Epithelial cell of esophagus (primary cell): ENCODE measurements around the gene TUNAR.

Experiments
- DNase-seq: peaks from one replicate; pipeline ENCODE4 v3.0.0; 2010; ENCODE audit warnings: low read depth
- H3K4me3 ChIP-seq: 2 replicates; pipeline ENCODE4 v1.5.1; 2011; ENCODE audit warnings: mild to moderate bottlenecking, low read length, control low read depth
- CTCF ChIP-seq: IDR thresholded peaks from 2 replicates; pipeline ENCODE4 v1.5.1; 2011; ENCODE audit warnings: low read depth, mild to moderate bottlenecking, low read length, control low read depth, inconsistent platforms; ENCODE audit not compliant: insufficient read depth; ENCODE audit errors: missing control alignments

The TUNAR gene

DNA sequence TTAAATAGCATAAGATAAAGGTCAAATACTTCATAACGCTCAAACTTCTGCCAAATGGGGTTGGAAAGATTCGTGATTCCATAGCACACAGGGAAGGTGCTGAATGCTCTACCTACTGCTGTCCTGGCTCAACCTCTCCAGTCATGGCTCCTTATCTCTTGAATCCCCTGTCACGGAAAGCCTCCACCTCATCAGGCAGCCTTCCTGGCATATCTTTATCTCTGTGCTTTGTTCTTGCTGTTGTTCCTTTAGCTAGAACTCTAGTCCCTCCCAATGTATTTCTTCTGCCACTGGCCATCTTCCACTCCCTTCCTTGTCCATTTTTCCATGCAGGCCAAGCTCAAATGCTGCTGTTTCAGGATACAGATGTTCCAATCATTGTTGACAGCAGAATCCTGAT is 26.9 kb upstream of the TUNAR start:
- DNase-seq: no peak
- H3K4me3 ChIP-seq: no peak overlapping the region
- TF ChIP-seq CTCF: no peak

- no peak overlapping the region for H3K4me3 ChIP-seq
- no peak for TF ChIP-seq CTCF
- DNase-seq: no peak
Observed at GRCh38 chr14:95850429-95850828, 26.2 kb upstream of the TUNAR start.

DNA sequence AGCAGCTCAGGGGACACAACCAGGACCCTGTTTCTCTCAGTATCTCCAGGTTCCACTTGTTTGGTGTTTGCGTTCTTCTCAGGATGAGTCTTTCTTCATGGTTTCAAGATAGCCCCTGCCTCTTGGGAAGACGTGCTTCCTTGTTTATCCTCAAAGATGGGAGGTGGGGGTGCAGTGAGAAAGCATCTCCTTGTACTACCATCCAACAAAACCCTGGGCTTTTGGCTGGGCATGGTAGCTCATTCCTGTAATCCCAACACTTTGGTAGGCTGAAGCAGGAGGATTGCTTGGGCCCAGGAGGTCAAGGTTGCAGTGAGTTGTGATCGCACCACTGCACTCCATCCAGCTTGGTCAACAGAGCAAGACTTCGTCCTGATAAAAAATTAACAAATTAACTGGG is 21.0 kb upstream of the TUNAR start:
- no peak for TF ChIP-seq CTCF

GRCh38 chr14:95857275-95857674 is 19.4 kb upstream of the TUNAR start:
- no peak for DNase-seq
- H3K4me3 ChIP-seq: no peak overlapping the region
- TF ChIP-seq CTCF: no peak

More for the DNA sequence above, 21.0 kb upstream of the TUNAR start:
- DNase-seq: no peak
- no peak overlapping the region for H3K4me3 ChIP-seq

GRCh38 chr14:95858893-95859292 is 17.7 kb upstream of the TUNAR start:
- DNase-seq: no peak
- no peak overlapping the region for H3K4me3 ChIP-seq
- TF ChIP-seq CTCF: no peak

DNA sequence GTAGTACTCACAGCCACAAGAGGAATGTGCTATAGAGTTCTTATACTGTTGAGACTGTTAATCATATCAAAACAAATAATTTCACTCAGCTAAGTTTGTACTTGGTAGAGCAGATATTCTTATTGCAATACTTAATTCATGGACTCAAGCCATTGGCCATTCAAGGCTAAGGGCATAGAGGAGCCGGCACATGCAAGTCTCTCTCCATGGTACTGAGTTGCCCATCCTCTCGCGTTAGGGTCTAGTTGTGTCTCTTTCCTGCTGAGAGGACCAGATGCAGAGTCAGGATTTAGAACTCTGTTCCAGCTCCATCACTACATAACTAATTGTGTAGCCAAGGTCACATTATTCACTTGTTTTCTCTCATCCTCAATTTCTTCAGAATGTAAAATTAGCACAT is 14.4 kb upstream of the TUNAR start:
- TF ChIP-seq CTCF: no peak
- no peak for DNase-seq
- no peak overlapping the region for H3K4me3 ChIP-seq

- TF ChIP-seq CTCF: no peak
- H3K4me3 ChIP-seq: no peak overlapping the region
- no peak for DNase-seq
Observed at GRCh38 chr14:95863295-95863694, 13.3 kb upstream of the TUNAR start.
